HG02588 (cell line): ENCODE data around the gene SLC2A10.

Experiments
- ATAC-seq: cut with Tn5 transposase; IDR thresholded peaks from one replicate; pipeline ENCODE4 v1.9.1; 2021; ENCODE audit warnings: mild to moderate bottlenecking, moderate library complexity; ENCODE audit not compliant: unreplicated experiment

SLC2A10 gene

DNA sequence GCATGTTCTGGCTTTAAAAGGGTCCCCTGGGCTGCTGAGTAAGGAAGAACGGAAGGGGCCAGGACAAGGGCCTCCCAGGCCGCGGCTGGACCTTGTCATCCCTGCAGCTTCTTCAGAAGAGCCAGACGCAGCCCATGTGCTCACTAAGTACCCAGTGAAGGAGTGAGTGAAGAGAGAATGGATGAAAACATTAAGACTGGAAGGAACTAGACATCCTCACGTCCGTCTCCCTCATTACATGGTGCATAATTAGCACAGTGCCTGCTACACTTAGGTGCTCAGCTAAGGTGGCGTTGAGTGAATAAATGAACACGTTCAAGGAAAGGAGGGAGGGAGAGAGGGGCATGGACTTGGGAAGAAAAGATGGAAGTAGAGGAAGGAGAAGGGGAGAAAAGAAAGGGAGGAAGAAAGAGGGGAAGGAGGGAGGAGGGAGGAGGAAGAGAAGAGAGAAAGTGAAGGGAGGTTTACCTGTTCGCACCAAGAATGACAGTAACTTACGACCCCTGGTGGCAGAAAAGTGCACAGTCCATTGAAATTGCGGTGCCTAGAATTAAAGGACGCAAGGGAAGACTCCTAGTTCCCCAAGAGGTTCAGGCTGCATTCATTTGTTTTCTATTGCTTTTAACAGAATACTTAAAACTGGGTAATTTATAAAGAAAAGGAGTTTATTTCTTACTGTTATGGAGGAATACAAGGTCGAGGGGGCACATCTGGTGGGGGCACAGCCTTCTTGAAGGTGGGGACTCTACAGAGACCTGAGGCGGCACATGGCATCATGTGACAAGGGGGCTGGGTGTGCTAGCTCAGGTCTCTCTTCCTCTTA lies 28.2 kb upstream of the SLC2A10 start:
- ATAC-seq, result no peak

DNA sequence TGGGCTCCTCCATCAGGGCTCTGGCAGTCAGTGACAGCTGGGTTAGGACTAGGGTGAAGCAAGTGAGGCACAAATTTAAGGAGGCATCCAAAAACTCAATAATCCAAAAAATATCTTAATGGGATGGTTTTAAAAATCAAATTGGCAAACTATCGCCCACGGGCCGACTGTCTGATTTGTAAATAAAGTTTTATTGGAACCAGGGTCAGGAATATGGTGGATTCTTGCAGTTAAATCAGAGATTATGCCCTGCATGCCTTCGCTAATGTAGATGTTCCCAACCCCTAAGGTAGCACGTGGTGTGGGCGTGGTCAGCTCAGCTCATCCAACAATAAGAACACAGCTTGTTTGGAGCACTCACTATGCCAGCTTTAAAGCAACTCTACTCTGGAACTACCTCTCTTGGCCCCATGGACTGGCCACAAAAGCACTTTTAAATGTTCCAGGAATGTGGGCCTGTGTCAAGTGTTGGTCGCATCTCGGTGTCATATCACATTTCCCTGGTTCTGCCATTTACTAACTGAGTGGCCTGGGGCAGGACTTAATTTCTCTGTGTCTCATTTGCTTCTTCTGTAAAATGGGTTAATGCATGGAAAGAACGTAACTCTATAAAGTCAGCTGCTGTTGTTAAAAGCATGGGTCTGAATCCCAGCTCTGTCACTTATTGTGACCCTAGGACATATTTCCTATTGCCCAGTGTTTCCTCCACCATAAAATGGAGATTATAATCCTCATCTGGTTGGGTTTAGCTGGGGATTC lies 27.2 kb upstream of the SLC2A10 start:
- no peak for ATAC-seq

DNA sequence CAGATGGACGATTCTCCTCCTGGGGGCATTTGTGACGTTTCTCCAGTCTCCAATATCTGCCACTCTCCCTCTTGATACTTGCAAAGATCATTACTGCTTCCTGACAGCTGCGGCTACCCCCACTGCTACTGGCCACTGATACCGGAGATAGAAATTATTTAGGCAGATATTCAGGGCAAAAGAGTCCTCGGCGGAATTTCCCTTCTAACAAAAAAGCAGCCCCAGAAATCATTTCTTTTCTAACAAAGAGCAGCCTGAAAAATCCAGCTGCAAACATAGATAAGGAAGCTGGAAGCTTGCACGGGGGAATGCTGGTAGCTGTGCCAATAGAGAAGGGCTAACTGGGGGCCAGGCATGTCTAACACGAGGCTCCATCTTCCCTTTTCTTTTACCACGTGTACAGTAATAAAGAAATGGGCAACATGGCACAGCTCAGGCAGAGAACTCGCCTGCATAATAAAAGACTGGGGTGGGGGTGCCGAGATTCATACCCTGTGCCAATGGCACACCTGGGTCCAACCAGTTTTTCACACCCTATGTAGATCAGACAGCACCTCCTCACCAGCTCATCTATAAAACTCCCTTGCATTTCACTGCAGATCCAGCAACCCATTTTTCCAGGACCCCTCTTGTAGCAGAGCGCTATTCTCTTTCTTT lies 26.3 kb upstream of the SLC2A10 start:
- ATAC-seq, result no peak

- ATAC-seq, result no peak
Measured at GRCh38 chr20:46683668-46683938, 25.8 kb upstream of the SLC2A10 start.

DNA sequence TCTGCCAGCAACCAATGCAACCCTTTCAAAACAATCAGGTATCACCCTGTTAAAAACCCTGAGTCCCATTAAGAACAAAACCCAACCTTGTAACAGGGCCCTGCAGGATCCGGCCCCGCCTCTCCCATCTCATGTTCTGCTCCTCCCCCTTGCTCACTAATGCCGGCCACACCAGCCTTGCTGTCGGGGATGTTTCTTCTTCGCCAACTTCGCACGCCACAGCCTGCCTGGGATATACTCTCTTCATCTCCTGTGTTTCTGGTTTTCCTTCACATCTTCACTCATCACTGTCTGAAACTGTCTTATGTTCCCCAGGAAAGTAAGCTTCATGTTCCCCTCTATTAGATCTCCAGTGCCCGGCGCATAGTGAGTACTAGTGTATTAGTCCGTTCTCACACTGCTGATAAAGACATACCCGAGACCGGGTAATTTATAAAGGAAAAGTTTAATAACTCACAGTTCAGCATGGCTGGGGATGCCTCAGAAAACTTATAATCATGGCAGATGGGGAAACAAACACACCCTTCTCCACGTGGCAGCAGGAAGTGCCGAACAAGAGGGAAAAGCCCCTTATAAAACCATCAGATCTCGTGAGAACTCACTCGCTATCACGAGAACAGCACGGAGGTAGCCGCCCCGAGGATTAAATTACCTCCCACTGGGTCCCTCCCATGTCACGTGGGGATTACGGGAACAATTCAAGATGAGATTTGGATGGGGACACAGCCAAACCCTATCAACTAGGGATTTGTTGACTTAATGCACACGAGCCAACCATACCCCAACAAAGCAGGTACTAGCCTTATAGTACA lies 25.3 kb upstream of the SLC2A10 start:
- ATAC-seq, result no peak

DNA sequence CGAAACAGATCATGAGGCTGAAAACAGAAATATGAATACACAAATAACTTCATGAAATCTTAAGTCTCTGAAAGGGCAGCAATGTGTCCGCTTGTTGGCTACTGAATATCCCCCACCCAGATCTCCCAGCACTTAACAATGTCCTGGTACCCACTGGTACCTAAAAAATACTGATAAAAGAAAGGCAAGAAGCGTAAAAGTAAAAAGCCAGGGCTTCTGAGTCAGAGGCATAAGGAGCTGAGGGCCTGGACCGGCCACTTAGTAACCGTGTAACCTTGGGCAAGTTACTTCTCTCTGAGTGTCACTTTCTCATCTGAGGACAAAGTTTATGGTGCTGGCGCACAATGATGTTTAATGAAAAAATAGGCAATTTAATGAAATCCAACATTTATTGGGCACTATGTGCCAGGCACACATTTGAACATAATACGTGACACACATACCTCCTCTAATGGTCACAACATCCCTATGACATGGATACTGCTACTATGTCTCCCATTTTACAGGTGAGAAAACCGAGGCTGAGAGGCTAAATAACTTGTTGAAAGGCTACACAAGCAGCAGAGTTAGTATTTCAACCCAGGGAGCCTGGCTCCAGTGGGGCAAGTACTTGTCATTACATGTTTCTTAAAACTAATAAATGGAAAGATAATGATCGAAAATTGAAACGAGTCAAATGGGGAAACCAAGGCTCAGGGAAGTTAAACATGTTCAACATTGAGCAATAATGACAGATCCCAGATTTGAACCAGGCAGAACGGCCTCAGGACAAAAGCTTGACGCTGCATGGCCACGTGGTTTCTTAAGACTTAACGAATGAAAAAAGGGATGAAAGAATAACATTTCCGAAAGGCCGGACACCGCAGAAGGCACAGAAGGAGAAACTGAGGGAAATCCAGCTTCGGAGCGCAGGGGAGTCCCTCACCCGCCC lies 21.0 kb upstream of the SLC2A10 start:
- no peak for ATAC-seq

GRCh38 chr20:46689082-46689753 lies 20.2 kb upstream of the SLC2A10 start, which contains the start of gene TP53RK:
TSS of gene TP53RK (minus strand) at chr20:46689444. CDS start at chr20:46689414, 30 bp downstream.
- ATAC-seq, result peak; percentile 90

- ATAC-seq, result no peak
Measured at GRCh38 chr20:46689754-46690085, 19.7 kb upstream of the SLC2A10 start.

DNA sequence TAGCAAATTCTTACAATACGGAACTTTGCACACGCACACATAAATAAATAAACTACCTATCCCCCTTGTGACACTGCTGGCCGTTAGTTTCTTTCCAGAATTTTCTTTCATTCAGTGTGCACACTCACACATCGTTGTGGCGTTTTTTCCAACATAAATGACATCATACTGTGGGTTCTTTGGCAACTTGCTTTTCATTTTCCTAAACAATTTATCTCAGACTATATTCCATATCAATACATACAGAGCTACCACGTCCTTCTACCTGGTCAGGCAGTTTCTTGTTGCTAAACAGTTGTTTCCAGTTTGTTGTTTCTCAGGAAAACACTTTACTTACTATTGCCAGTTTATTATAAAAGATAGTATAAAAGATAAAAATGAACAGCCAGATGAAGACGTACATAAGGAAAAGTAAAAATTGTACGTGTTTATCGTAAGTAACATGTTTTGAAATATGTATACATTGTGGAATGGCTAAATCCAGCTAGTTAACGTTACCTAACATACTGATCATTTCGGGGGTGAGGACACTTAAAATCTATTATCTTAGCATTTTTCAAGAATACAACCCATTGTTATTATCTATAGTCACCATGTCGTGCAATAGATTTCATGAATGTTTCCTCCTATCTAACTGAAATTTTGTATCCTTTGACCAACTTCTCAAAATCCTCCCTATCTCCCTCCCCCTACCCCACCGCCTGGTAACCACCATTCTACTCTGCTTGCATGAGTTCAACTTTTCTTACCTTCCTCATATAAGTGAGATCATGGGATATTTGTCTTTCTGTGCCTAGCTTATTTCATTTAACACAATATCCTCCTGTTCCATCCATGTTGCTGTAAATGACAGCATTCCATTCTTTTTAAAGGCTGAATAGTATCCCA lies 19.0 kb upstream of the SLC2A10 start:
- ATAC-seq, result no peak

DNA sequence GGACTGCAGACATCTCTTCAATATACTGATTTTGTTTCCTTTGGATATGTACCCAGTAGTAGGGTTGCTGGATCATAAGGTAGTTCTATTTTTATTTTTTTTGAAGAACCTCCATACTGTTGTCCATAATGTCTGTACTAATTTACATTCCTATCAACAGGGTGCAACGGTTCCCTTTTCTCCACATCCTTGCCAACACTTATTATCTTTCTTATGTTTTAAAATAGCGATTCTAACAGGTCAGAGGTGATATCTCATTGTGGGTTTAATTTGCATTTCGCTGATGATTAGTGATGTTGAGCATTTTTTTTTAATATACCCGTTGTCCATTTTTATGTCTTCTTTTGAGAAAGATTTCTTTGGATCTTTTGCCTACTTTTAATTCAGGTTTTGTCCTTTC lies 18.3 kb upstream of the SLC2A10 start:
- ATAC-seq, result no peak

DNA sequence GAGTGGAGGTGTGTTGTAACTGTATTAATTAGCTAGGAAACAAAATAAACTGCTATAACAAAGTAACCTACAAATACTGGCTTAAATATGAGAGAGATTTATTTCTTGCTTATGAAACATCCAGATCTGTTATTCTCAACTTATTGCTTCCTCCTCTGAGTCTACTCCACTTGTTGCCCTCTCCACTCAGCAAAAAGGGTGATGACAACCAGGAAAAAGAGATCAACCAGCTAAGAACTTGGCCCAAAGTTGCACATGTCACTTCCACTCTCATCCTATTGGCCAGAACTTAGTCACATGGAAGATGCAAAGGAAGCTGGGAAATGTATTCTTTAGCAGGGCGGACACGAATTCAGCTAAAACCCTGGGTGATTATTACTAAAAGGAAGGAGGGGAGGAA lies 15.0 kb upstream of the SLC2A10 start:
- ATAC-seq, result no peak

GRCh38 chr20:46695892-46696291 lies 13.6 kb upstream of the SLC2A10 start:
- ATAC-seq, result no peak

- ATAC-seq, result no peak
Measured at GRCh38 chr20:46696791-46697279, 12.6 kb upstream of the SLC2A10 start.

DNA sequence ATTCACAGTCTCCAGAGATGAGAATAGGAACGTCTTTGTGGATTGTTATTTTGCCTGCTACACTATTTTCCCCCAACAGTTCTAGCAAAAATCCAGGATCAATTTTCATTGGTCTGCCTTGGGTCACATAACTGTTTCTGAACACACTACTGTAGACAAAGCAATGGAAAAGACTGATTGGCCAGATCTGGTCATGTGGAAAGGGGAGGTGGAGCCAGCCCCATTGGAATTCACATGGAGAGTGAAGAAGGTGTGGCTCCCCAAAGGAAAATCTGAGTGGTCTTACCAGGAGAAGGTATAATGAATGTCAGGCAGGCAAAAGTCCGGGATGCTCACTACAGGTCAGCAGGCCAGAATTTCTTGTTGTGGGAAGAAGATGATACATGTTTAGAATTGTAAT lies 10.7 kb upstream of the SLC2A10 start:
- no peak for ATAC-seq

DNA sequence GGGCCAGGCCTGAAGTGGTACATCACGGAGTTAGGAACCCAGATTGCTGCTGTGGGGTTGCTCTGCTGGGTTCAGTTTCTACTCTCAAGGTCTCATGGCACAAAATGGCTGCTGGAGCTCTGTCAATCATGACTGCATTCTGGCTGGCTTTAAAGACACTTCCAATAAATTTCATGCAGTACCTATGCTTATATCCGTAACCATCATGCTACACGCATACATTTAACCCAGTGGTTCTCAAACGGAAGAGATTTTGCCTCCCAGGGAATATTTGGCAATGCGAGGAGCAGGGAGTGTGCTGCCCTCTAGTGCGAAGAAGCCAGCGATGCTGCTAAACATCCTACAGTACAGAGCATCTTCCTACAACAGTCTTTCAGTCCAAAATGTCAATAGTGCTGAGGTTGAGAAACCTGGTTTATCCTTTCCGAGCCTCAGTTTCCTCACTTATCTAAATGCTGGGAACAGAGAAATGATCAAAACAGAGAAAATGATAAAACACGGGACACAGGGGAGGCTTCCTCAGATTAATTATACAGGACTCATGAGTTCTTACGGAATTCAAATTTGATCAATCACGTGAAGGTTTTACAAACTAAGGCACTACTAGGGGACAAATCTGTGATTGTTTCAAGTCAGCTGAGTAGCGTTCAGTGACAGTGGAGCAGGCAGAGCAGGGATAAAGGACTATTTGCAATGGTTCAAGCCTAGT lies 9.6 kb upstream of the SLC2A10 start:
- no peak for ATAC-seq

GRCh38 chr20:46700481-46700880 lies 9.0 kb upstream of the SLC2A10 start:
- no peak for ATAC-seq

- no peak for ATAC-seq
Measured at GRCh38 chr20:46701057-46701456, 8.4 kb upstream of the SLC2A10 start.

GRCh38 chr20:46701556-46701955 lies 7.9 kb upstream of the SLC2A10 start:
- no peak for ATAC-seq
